ENCODE results near the gene WFIKKN1.

GRCh38 chr16:673399-673991 is 42.7 kb downstream of the WFIKKN1 start:
- TF ChIP-seq CTCF (conservative IDR thresholded peaks at IDR 0.05; ENCODE audit: low read length) (no peak), EZH2phosphoT487 (IDR thresholded peaks at IDR 0.05; ENCODE audit: borderline replicate concordance, low read depth, low read length) (no peak)
